ENCODE data around the gene TTC4.

The TTC4 gene

DNA sequence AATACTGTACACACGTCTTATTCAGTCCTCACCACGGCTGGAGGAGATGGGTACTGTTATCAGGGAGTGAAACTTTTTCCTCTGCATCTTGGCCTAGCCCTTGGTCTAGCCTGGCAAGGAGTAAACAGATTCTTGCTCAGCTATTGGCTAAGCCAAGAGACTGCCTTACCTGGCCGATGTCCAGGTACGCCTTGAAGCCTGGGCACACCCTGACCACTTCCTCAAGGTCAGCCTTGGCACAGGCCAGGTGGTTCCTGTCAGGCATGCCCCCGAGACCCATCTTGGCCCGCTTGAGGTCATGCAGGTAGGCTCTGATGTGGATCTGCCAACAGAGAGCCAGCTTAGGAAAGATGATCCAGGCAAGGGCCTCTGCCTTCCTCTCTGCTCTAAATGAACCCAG, 66.5 kb downstream of the TTC4 start:
- no peak for DNase-seq (ENCODE audit: low read depth in 2 of 2)

DNA sequence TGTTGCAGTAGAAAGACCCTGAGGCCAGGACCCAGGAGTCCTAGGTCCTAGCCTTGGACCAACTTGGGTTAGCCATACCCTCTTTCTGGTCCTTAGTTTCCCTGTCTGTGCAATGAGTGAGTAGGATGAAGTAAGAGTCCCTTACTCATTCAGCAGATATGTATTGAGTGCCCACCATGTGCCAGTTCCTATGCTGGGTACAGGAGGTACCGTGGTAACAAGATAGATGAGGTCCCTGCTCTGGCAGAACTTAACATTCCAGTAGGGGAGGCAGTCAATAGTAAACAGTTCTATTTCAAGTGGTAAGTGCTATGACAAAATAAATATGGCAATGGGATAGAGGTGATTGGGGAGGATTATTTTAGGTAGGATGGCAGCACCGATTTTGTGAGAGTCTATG, 66.9 kb downstream of the TTC4 start:
- no peak for DNase-seq (ENCODE audit: low read depth in 2 of 2)

DNA sequence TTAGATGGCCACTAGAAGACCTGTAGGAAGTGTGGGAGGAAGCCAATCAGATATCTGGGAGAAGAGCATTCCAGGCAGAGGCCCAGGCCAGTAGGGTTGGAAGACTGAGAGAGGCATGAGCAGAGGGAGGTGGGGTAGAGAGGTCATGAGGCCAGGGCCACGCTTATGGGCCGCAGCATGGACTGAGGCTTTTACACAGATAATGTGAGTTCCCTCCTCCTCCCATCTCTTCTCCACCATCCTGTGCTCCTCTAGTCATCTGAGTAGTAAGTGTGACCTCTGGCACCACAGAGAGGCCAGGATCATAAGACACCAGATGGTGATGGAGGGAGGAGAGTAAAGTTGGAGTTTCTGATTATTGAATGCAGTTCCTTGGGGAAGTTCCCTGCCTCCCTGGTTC, 68.4 kb downstream of the TTC4 start:
- DNase-seq (ENCODE audit: low read depth in 2 of 2): no peak

DNA sequence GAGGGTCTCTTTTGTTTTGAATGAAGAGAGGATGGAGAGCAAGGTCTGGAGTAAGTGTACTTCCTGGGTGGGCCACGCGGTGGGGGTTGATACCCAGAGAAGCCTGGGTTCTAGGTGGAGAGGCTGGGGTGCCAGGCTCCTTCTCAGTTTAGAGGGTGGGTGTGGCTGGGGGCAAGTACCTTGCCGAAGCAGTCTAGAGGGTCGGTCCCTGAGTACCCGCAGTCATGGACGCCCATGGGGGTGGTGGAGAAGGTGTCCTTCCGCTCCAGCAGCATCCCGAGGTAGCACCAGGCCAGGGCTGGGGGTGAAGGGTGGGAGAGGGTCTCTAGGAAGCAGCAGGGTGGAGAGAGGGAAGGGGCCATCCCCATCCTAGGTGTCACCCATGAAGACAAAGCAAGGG, 71.1 kb downstream of the TTC4 start:
- no peak for DNase-seq (ENCODE audit: low read depth in 2 of 2)

DNA sequence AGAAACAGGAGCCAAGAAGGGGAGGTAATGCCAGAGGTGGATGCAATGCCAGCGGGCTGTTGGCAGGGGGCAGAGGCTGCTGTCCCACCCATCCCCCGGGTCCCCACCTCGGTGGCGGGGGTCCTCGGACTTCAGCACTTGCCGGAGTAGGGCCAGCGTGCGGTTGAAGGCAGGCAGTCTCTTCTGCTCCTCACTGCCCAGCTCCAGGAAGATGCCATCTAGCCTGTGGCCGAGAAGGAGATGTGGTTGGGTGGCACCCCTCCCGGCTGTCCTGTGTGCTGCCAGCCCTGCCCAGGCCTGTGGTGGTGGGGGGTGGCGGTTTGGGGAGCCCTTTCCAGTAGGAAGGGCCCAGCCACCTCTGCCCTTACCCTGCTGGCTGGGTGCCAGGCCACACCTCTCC, 71.9 kb downstream of the TTC4 start:
- DNase-seq (ENCODE audit: low read depth in 2 of 2): no peak

DNA sequence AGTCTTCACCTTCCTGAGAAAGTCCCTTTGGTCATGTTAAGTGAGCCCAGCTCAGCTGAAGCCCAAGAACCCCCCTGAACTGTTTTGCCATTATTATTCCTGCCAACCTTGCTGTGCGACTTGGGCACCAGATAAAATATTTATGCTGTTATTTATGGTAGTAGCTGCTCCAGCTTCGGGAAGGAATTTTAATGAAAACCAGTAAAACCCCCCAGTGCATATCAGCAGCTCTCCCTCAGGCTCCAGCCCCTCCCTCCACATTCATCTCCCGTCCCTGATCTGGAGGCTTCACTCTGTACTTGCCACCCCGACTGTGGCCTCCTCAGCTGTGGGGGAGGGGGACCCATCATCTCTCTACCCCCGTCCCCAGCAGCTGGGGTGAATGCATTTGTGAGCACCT, 72.8 kb downstream of the TTC4 start:
- DNase-seq (ENCODE audit: low read depth in 2 of 2): no peak

DNA sequence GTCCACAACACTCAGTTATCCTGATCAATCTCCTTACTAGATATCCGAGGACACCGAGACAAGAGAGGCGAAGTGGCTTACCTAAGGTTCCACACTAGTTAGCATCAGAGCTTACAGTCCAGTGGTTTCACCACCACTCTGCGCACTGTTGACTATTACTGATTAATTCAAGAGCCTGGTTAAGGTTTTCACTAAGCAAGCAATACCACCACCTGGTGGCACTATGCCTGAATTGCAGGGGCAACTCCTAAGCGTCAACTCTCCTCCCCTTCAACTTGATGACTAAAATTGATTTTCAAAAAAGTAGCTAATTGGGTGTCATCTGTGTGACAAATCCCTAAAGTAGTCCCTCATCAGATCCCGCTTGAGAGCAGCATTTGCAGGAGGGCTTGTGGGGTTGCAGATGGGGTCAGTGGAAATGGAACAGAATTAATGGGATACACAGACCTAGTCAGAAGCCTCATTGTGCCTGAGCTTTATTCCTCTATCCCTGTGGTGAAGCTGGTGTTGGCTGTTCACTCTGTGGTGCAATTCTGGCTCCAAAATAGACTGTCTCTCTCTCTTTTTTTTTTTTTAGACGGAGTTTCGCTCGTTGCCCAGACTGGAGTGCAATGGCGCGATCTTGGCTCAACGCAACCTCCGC, 76.3 kb downstream of the TTC4 start:
- DNase-seq (ENCODE audit: low read depth in 2 of 2): no peak
